NCI-H526 treated with DMSO at 0.1 percent for 48 hours (cell line): ENCODE data around the gene ADGRL3.
"Not testable (repeated sequence)": the region's sequence is repeated elsewhere in the genome, so short reads cannot be mapped to it uniquely, and the experiment has no call there.

Experiments used
- DNase-seq: peaks from one replicate; lab custom pipeline; 2025; lab: John Stamatoyannopoulos, UW

Gene ADGRL3

DNA sequence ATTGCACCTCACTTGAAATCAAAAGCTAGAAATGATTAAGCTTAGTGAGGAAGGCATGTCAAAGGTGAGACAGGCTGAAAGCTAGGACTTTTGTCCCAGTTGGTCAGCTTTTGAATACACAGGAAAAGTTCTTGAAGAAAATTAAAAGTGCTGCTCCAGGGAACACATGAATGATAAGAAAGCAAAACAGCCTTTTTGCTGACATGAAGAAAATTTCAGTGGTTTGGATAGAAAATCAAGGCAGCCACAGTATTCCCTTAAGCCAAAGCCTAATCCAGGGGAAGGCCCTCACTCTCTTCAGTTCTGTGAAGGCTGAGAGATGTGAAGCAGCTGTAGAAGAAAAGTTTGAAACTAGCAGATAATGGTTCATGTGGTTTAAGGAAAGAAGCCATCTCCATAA, 150.8 kb downstream of the ADGRL3 start:
- no peak for DNase-seq

DNA sequence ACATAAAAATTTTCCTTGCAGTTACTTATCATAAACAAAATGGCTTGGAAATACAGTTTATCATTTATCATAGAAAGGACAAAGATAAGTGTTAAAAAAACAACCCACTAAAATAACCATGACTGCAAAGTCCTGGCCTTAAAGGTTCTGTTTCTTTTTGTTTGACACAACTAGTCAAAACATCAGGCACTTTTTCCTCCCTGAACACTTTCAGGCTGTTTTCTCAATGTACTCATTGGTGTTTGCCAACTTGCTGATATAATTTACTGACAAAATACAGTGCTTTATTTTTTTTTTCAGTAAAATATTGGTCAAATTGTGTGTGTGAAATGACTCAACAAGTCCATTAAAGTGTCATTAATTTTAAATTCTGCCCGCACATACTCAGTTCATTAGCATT, 156.6 kb downstream of the ADGRL3 start:
- no peak for DNase-seq

DNA sequence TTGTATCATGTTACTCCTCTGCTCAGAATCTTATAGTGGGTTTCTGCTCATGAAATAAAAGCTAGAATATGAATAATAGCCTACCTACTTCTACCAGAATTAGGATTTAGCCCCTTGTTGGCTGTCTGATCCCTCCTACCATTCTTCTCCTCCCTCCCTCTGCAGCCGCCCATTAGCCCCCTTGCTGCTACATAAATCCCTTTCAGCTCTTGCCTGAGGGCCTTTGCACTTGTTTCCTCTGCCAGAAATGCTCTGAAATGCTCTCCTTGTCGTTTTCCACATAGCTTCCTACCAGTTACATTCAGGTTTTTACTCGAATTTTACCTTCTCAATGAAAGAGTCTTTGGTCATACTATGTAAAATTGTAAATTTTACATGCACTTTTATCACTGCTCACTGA, 159.2 kb downstream of the ADGRL3 start:
- DNase-seq: no peak

DNA sequence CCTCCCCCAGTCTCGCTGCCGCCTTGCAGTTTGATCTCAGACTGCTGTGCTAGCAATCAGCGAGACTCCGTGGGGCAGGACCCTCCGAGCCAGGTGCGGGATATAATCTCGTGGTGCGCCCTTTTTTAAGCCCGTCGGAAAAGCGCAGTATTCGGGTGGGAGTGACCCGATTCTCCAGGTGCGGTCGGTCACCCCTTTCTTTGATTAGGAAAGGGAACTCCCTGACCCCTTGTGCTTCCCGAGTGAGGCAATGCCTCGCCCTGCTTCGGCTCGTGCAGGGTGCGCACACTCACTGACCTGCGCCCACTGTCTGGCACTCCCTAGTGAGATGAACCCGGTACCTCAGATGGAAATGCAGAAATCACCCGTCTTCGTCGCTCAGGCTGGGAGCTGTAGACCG, 172.7 kb downstream of the ADGRL3 start:
- not testable (repeated sequence) for DNase-seq

DNA sequence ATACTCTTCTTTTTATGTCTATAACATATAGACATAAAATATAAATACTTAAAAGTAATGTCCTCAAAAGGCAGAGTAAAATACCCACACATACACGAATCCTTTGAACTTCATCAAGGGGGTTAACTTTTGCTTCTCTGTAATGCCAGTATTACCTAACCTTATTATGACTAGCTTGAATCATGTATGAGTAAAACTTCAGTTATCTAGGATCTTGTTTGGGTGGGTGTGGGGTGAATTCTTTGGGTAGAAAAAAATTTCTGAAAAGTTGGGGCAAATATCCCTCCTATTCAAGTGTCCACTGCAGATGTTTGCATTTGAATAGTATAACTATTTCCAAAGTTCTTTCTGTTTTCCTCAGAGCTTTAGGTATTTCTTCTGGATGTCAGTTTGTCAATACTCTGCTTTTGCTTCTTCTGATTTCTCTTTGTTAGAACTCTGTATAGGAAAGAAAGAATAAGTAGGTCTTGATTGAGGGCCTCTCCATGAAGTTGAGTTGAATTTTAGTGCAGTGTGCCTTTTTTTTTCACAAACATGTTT, 173.8 kb downstream of the ADGRL3 start:
- DNase-seq: no peak

DNA sequence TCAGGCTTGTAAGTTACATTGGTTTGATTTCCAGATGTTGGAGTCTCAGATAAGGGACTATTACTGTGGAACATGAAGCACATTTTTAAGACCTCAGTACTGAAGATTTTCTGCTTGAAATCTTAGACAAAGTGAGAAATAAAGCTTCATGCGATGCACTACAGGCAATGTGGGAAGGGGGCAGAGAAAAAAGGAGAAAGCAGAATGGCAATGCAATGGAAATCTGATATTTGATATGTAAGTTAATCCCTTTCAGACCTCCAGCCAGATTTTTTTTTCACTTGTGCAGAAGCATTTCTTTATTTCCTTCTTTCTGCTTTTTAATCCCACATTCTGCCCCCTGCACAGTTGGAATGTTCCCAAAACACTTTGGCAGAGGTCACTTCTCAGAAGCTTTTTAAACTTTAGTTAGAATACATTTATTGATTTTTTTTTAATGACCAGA, 174.3 kb downstream of the ADGRL3 start:
- no peak for DNase-seq

DNA sequence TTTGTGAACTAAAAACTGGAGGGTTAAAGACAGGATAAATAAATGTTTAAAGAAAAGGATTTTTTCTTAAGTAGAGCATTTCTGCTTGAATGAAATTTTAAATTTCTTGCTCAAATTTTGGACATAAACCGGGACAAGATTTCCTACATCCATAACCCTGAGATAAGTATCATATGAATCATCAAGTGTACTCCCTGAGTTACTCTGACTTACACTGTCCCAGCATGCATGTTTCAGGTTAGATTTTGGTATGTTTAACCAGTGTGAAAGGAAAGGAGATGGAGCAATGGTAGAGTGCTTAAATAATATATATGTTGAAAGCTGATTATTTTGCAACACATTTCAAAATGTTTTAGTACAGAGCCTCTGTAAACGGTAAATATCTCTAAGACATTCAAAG, 175.2 kb downstream of the ADGRL3 start:
- DNase-seq: no peak

DNA sequence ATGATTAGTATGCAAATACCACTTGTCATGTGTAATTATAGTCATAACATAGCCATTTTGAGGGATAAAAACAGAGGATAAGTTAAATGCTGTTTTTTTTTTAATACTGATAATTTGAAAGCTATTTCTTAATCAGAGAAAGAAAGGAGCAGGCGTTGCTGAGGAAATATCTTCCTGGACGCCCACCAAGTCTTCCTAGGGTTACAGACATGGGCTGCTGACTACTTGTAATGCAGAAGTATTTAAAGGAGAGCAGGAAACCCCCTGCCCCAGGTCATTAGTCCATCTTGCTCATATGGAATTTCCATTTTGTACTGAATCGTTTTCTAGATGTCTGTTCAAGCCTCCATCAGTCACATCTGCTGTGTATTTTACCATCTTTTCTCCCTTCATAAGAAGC, 176.2 kb downstream of the ADGRL3 start:
- no peak for DNase-seq

DNA sequence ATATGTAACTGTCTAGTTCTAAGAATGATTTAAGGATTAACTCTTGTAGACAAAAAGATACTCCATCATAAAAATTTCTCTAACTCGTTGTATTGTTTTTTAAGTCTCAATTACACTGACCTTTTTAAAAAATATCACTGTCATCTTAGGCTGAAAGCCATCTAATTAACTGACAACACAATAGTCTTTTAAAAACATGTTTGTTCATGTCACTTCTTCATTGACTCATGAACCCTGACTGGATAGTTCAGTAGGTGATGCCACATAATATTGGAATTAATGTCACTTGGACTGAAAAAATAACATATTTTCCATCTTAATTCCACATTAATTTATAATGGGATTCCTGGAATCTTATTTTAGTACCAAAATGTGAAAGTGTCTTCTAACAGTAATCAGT, 179.3 kb downstream of the ADGRL3 start:
- no peak for DNase-seq

DNA sequence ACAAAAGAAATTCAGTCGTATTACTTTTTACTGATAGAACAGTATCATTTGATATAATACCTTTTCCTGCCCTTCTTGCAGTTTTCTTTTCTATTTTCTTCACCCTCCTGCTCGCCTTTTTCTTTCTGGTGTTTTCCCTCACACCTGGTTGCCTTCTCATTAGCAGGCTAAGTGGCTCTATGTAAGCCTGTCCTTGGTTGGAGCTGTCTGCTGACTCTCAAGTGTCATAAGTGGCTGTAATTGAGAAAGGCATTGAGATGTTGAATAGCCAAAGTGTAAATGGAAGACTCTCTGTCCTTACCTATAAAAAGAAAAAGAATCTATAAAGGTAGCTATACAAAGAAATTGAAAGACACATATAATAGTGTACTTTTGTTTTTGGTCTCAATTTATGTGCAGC, 180.7 kb downstream of the ADGRL3 start:
- DNase-seq: no peak

DNA sequence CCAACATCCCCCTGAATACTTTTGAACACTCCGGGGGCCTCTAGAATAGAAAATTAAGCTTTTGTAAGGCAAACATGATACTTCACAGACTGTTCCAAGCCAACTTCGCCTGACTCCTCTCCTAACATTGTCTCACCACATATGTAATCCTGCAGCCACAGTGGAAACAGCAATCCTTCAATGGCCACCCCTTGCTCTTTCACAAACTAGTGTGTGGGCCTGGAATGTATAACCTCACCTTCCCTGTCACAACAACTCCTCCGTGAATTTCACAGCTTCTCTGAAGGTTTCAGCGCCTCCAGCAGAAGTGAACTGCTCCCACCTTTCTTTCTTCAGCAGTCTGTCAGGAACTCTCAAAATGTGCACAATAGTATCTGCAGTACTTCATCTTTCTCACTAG, 185.1 kb downstream of the ADGRL3 start:
- no peak for DNase-seq

DNA sequence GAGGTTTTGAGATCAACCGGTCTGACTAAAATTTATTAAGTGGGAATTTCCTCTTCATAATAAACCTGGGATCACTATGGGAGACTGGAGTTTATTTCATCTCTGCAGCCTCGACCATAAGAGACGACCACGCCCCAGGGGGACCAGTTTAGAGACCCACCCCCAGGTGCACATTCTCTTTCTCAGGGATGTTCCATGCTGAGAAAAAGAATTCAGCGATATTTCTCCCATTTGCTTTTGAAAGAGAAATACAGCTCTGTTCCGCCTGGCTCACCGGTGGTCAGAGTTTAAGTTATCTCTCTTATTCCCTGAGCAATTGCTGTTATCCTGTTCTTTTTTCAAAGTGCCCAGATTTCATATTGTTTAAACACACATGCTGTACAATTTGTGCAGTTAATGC, 187.2 kb downstream of the ADGRL3 start:
- DNase-seq: not testable (repeated sequence)

DNA sequence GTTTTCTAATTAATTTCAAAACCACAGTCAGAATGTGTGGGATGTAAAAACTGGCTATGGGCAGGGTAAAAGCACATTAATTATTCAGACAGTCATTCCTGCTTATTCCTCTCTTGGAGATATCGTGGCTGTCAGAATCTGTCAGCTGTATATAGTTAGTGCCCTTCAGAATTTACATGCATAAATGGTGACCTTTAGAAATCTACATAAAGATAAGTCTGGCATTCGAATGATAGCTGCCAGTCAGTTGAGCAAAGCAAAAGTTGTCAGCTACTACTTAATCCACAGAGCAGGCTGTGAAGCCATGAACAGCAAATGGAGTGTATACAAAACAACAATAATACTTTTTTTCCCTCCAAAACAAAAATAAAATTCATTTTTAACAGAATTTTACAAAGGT, 189.5 kb downstream of the ADGRL3 start:
- no peak for DNase-seq

DNA sequence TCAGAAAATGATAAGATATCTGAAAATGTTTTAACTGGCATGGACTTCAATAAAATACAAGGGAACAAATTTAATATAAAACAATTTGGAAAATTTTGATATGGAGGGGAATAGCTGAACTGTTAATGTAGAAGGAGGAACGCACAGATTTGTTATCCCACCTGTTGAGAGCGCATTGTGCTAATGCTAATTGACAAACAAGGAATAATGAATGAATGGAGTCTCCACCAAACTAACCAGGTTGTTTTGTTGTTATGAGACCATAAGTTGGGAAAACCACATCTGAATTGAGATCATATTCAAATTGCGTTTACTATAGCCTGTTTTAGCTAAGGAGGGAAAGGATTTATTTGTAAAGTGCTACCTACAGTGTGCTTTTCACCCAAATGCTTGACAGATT, 195.6 kb downstream of the ADGRL3 start:
- DNase-seq: no peak

DNA sequence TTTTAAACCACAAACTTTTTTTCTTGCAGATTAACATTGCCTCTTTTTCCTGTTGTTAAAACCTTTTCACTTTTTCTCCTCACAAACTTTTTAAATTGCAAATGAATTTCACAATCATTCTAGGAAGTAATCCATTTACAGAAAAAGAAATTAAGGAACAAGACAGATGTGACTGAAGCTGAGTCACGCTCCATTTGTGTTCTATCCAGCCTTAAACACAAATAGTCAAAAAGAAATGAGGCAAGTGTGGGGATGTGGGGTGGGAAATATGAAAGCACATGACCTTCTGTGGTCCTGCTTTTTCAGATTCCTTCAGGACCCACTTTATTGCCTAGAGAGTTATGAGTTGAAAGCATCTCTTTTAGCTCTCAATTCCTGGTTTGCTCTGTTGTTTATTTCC, 197.0 kb downstream of the ADGRL3 start:
- no peak for DNase-seq

DNA sequence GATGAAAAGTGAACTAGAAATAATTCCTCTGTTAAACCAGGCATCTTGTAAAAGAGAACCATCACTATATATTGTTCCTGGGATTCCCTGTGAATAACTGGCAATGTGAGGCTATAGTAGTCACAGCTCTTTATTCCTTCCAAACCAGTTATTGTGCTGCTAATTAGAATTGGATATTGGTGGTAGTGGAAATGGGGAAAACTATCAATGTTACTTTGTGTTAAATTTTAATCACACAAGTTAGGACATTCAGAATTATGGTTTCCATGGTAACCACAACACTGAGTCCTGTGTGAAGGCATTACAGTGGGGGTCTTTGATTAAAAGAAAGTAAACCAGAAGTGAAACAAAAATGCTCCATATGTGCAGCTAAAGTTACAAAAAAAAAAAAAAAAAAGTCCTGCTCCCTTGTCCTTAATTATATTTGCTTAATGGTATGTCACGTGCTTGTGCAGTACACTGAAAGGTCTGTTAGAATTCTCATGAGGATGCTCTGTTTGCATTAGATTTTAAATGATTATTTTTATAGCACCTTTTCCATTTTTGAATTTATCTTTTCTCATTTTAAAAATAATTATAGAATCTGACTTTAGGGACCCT, 200.4 kb downstream of the ADGRL3 start:
- peak; percentile 18 for DNase-seq

DNA sequence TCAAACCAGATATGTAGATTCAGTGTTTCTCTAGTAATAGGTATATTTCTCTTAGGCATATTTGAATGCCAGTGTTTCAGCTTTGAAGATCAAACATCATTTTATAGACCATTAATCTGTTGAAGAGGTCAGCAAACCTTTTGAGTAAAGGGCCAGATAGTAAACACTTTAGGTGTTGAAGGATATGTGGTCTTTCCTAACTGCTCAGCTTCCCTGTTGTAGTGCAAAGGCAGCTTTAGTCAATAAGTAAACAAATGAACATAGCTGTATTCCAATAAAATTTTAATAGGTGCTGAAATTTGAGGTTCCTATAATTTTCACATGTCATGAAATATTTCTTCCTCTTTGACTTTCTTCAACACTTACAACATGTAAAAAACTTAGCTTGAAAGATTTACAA, 201.6 kb downstream of the ADGRL3 start:
- no peak for DNase-seq

DNA sequence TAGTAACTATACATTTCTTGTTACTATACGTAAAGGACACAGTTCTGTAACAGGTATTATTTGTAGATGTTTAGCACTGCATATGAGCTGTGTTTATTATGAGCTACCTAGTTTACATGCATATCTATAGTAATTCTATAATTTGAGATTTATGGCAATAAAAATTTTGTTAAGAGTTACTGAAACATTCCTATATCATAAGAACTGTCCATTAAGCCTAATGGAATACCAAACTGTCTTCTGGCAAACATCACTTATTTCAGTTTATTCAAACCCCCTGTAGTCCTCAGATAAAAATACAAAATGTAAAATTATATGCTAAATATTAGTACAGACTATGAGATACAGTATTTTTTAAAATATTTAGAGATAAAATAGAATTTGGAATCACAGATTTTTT, 205.2 kb downstream of the ADGRL3 start:
- DNase-seq: no peak

DNA sequence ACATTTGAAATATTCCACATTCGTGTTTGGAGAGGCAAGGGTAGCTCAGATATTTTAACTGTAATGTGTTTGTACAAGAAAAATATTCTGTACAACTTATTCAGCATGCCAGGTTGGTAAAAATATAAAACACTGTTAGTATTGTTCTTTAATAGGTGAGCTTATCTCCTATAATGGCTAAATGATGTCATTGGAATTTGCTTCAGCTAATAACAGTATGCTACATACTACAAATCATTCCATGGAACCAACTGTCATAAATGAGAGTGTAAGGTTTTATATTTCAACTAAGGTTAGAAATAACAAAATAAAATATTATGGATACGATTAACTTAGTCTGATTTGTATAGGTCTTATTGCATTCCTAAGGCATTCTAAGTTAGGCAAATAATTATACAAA, 206.6 kb downstream of the ADGRL3 start:
- peak; percentile 55 for DNase-seq

DNA sequence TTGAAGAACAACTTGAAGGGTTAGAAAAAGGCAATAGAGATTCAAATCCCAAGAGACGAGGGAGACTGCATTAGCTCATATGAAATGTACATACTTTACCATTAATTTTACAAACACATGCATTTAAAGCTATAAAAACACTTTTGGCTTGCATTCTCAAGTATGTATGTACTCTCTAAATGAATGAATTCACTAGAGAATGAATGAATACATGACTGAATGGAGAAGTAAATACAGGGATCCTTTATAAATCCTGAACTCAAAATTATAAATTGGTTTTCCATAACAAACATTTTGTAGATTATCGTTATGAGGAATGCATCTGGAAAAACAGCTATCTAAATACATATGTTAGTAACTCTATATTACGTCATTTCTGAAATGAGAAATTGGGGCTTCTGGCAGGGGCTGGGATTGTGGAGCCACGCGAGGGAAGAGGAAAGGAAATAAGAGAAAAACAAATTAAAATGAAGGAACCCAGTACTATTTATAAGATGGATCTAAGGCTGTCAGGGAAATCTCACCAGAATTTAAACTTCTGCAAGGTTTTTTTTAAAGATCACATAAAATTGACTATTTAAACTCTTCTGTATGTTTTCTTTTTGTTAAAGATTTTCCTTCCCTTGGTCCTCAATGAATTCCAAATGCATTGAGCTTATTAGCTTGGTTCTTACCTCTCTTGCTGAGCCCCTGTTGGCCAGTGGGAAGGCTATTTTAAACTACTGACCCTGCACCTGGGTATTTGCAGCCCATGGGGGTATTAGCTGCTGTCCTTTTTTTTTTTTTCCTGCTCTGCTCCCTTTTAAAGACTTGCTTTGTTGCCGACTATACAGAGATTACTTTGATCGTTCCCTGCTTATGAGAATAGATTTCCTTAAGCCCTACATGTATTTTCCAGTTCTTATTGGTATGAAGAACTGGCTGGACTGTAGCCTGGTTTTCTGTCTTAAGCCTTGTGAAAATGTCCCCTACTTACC, 207.8 kb downstream of the ADGRL3 start:
- no peak for DNase-seq

DNA sequence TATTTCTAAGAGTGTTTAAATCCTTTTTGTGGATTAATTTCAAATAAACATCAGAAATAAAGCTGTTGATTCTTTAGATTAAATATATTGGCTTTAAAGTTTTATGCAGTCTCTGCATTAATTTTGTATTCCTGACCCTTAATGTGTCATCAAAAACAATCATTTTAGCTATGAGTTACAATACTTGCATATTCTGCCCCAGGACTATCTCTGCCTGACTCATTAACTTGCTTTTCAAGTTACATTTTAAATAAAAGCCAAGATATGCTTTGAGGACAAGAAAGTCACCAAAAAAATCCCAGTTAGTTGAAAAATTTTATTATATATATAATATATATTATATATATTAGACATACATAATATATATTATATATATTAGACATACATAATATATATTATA, 208.7 kb downstream of the ADGRL3 start:
- DNase-seq: no peak

DNA sequence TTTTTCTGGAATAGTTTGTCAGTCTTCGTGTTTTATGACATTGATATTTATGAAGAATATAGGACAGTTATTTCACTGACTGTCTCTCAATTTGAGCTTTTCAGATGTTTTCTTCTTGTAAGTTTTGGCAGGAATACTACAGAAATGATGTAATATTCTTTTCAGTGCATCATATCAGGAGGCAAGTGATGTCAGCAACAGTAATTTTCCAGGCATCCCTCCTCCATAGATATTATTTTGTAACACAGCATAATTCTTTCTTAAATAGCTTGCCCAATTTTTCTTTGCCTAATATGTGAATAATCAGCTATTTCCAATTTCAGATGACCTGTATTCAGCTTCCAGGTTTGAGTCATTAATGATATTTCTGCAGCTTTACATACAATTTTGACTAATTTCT, 211.1 kb downstream of the ADGRL3 start:
- DNase-seq: no peak

DNA sequence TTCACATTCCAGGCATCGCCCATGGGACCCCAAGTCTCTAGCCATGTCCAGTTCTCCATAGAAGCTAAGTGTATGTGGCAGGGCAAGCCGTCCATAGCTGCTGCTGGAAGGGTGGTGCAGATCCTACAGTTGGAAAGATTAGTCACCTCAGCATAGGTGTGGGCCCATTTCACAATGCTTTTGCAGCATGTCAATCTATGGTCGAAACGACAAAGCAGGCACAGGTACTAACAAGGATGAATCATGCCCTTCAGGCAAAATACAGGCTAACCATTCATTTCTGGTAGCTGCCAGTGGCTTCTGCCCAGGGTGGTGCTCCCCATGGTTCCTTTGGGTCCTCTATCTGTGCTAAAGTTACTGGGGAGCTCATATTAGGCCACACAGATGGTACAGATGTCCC, 225.2 kb downstream of the ADGRL3 start:
- DNase-seq: no peak
